Ecto neural progenitor cell (in vitro differentiated cells): ENCODE data around the gene YPEL4.
"Not testable (repeated sequence)": the region's sequence is repeated elsewhere in the genome, so short reads cannot be mapped to it uniquely, and the experiment has no call there.

ENCODE experiments used
- DNase-seq: peaks from one replicate; pipeline ENCODE4 v3.0.0-alpha.2; 2018; ENCODE audit warnings: low spot score

Gene YPEL4

GRCh38 chr11:57649826-57650738 is at the start of gene YPEL4:
TSS of gene YPEL4 (minus strand) at chr11:57649912. CDS start at chr11:57647107, 2,805 bp downstream.
- peak; percentile 73 for DNase-seq

GRCh38 chr11:57698843-57699365 is 49.2 kb upstream of the YPEL4 start:
- no peak for DNase-seq

- DNase-seq = not testable (repeated sequence)
Observed at GRCh38 chr11:57690474-57690873, 40.8 kb upstream of the YPEL4 start.

- DNase-seq = no peak
Observed at GRCh38 chr11:57681168-57681567, 31.5 kb upstream of the YPEL4 start.

GRCh38 chr11:57680552-57680874 is 30.8 kb upstream of the YPEL4 start:
- no peak for DNase-seq

GRCh38 chr11:57679396-57679795 is 29.7 kb upstream of the YPEL4 start:
- DNase-seq = no peak

- DNase-seq = no peak
Observed at GRCh38 chr11:57675176-57675941, 25.6 kb upstream of the YPEL4 start.

GRCh38 chr11:57674251-57674650 is 24.5 kb upstream of the YPEL4 start:
- no peak for DNase-seq

- no peak for DNase-seq
Observed at GRCh38 chr11:57668434-57668782, 18.7 kb upstream of the YPEL4 start.

- peak; percentile 99 for DNase-seq
Observed at GRCh38 chr11:57667736-57668433, 18.2 kb upstream of the YPEL4 start, which contains the start of gene ZDHHC5. TSS of gene ZDHHC5 (plus strand) at chr11:57668114. CDS start at chr11:57673091, 4,977 bp downstream.

GRCh38 chr11:57667117-57667735 is 17.5 kb upstream of the YPEL4 start:
- DNase-seq = peak; percentile 95

GRCh38 chr11:57663975-57664374 is 14.3 kb upstream of the YPEL4 start:
- DNase-seq = no peak

GRCh38 chr11:57662893-57663292 is 13.2 kb upstream of the YPEL4 start:
- DNase-seq = no peak

GRCh38 chr11:57659669-57660068 is 10.0 kb upstream of the YPEL4 start:
- no peak for DNase-seq

GRCh38 chr11:57658023-57658361 is 8.3 kb upstream of the YPEL4 start:
- no peak for DNase-seq

GRCh38 chr11:57657194-57658022 is 7.7 kb upstream of the YPEL4 start, which contains the start of gene CLP1:
TSS of gene CLP1 (plus strand) at chr11:57657762. CDS start at chr11:57659477, 1,715 bp downstream.
- peak; percentile 99 for DNase-seq

- DNase-seq = no peak
Observed at GRCh38 chr11:57656885-57657193, 7.1 kb upstream of the YPEL4 start.

GRCh38 chr11:57653163-57653562 is 3.5 kb upstream of the YPEL4 start:
- no peak for DNase-seq

- DNase-seq = no peak
Observed at GRCh38 chr11:57652662-57653061, 3.0 kb upstream of the YPEL4 start.

- DNase-seq = not testable (repeated sequence)
Observed at GRCh38 chr11:57652230-57652629, 2.5 kb upstream of the YPEL4 start.

- no peak for DNase-seq
Observed at GRCh38 chr11:57651408-57651807, 1.7 kb upstream of the YPEL4 start.
